ENCODE results near the gene KIAA0825.

- TF ChIP-seq CTCF (IDR thresholded peaks at IDR 0.05): no peak
- TF ChIP-seq EP300 (IDR thresholded peaks at IDR 0.05): no peak
- TF ChIP-seq POLR2A (IDR thresholded peaks at IDR 0.05): no peak
Measured at GRCh38 chr5:94538260-94538659, 80.1 kb downstream of the KIAA0825 start.

All from tibial nerve (tissue), 4 donors.